Left renal cortex interstitium (tissue), 4 donors: ENCODE measurements around the gene PARVB. TPM values are rescaled to one million over a fixed set of nuclear protein-coding genes. Genes with fewer than 3 reads are reported as not detected.
"Not testable (repeated sequence)": the region's sequence is repeated elsewhere in the genome, so short reads cannot be mapped to it uniquely, and the experiment has no call there.

Source experiments
- DNase-seq, 4 donors: peaks; one replicate each; pipeline ENCODE4 v3.0.0-alpha.2; 2013; ENCODE audit warnings: low read depth in 4 of 4, low spot score in 2 of 4, missing footprints in 1 of 4
- polyA plus RNA-seq, 4 donors: library from polyadenylated mRNA; unstranded; fragments of 120-200 nt; gene quantifications; one replicate each; pipeline ENCODE4 v1.2.1, GENCODE V29; 2013; ENCODE audit not compliant: insufficient read length in 4 of 4

PARVB gene
- polyA plus RNA-seq, 4 donors = 20.8 to 25.3 (median 23.9) TPM

- no peak for DNase-seq
Measured at GRCh38 chr22:44098966-44099530, 74.9 kb downstream of the PARVB start.

GRCh38 chr22:44099696-44100095 lies 75.6 kb downstream of the PARVB start:
- no peak for DNase-seq

- no peak for DNase-seq
Measured at GRCh38 chr22:44100411-44100810, 76.3 kb downstream of the PARVB start.

GRCh38 chr22:44102121-44102520 lies 78.0 kb downstream of the PARVB start:
- DNase-seq = no peak

GRCh38 chr22:44102856-44103255 lies 78.8 kb downstream of the PARVB start:
- no peak for DNase-seq

- DNase-seq = no peak
Measured at GRCh38 chr22:44103735-44104480, 79.8 kb downstream of the PARVB start.

GRCh38 chr22:44107340-44107739 lies 83.2 kb downstream of the PARVB start:
- no peak for DNase-seq

- DNase-seq = no peak
Measured at GRCh38 chr22:44108076-44108475, 84.0 kb downstream of the PARVB start.

GRCh38 chr22:44108806-44109385 lies 84.8 kb downstream of the PARVB start:
- DNase-seq = no peak

GRCh38 chr22:44109416-44109815 lies 85.3 kb downstream of the PARVB start:
- no peak for DNase-seq

GRCh38 chr22:44110656-44111055 lies 86.6 kb downstream of the PARVB start:
- not testable (repeated sequence) for DNase-seq

- no peak for DNase-seq
Measured at GRCh38 chr22:44111562-44112155, 87.6 kb downstream of the PARVB start.

- DNase-seq = no peak
Measured at GRCh38 chr22:44112191-44112590, 88.1 kb downstream of the PARVB start.

GRCh38 chr22:44116331-44116730 lies 92.2 kb downstream of the PARVB start:
- DNase-seq = no peak

- no peak for DNase-seq
Measured at GRCh38 chr22:44116755-44117684, 92.9 kb downstream of the PARVB start.

- DNase-seq = no peak
Measured at GRCh38 chr22:44117746-44118145, 93.6 kb downstream of the PARVB start.

GRCh38 chr22:44118645-44119315 lies 94.7 kb downstream of the PARVB start:
- DNase-seq = no peak

GRCh38 chr22:44119669-44120313 lies 95.7 kb downstream of the PARVB start:
- no peak for DNase-seq

- DNase-seq = no peak
Measured at GRCh38 chr22:44120314-44120704, 96.2 kb downstream of the PARVB start.

GRCh38 chr22:44125421-44125820 lies 101.3 kb downstream of the PARVB start:
- DNase-seq = no peak
